Measurements from ENCODE around the gene BAZ2A. TPM values are rescaled to one million over a fixed set of nuclear protein-coding genes. Genes with fewer than 3 reads are reported as not detected.

BAZ2A gene
- total and polyA plus RNA-seq, 4 donors, result 15.2 to 130 (median 62.3) TPM

DNA sequence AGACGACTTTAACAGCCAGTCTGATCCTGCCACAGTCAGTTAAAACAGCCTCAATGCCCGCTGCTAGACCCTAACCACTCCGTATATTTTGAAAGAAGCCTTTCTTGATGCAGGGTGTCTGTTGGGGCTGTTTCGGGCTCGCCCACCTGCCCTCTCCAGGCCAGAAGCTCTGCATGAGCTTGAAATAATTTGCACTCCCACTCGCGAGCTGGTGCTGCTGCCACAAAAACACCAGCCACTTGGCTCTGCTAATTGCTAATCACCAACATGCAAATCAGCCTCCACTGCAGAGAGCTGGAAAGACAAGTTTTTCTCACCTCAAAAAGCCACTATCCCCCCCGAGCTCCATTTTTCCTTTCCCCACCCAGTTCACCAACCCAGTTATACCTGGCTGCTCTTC, 15.5 kb downstream of the BAZ2A start:
- no peak overlapping the region for H3K4me3 ChIP-seq (ENCODE audit: low read length in 2 of 2)
- peaks cover 24 to 35% of the 10 kb centered on the region in 2 donors for H3K36me3 ChIP-seq (ENCODE audit: control insufficient read depth in 1 of 2, insufficient read depth in 2 of 2, low read length in 1 of 2)
- H3K4me1 ChIP-seq (ENCODE audit: control insufficient read depth in 1 of 2, insufficient read depth in 2 of 2, low read length in 2 of 2), result no peaks in the 10 kb centered on the region
- no peak overlapping the region for H3K27ac ChIP-seq (ENCODE audit: low read depth in 1 of 2, low read length in 2 of 2)
- ATAC-seq (ENCODE audit: low FRiP score) (no peak), DNase-seq (no peak)
- no peaks in the 10 kb centered on the region for H3K9me3 ChIP-seq (ENCODE audit: control insufficient read depth, low read length)
- 84 to 89% methylated on average over 8 of the region's 8 CpGs for WGBS, 2 donors
- intact Hi-C loops (cut with DNase I), result no loop called here
- no peaks in the 10 kb centered on the region for H3K27me3 ChIP-seq (ENCODE audit: control insufficient read depth in 1 of 2, insufficient read depth in 2 of 2, low read length in 1 of 2)

- Histone ChIP-seq H3K27me3 (ENCODE audit: control insufficient read depth in 1 of 2, insufficient read depth in 2 of 2, low read length in 1 of 2) (no peaks in the 10 kb centered on the region), H3K4me3 (ENCODE audit: low read length in 2 of 2) (no peak overlapping the region), H3K4me1 (ENCODE audit: control insufficient read depth in 1 of 2, insufficient read depth in 2 of 2, low read length in 2 of 2) (no peaks in the 10 kb centered on the region), H3K36me3 (ENCODE audit: control insufficient read depth in 1 of 2, insufficient read depth in 2 of 2, low read length in 1 of 2) (peaks cover 0 to 29% of the 10 kb centered on the region in 2 donors), H3K27ac (ENCODE audit: low read depth in 1 of 2, low read length in 2 of 2) (no peak overlapping the region), H3K9me3 (ENCODE audit: control insufficient read depth, low read length) (no peaks in the 10 kb centered on the region)
- intact Hi-C loops (cut with DNase I), result no loop called here
- WGBS, 2 donors, result 98 to 99% methylated on average over 3 of the region's 3 CpGs
- no peak for DNase-seq
- no peak for ATAC-seq (ENCODE audit: low FRiP score)
Measured at GRCh38 chr12:56604355-56604754, 25.8 kb downstream of the BAZ2A start.

- Histone ChIP-seq H3K36me3 (ENCODE audit: control insufficient read depth in 1 of 2, insufficient read depth in 2 of 2, low read length in 1 of 2) (peaks cover 5 to 29% of the 10 kb centered on the region in 2 donors), H3K4me1 (ENCODE audit: control insufficient read depth in 1 of 2, insufficient read depth in 2 of 2, low read length in 2 of 2) (no peaks in the 10 kb centered on the region), H3K9me3 (ENCODE audit: control insufficient read depth, low read length) (no peaks in the 10 kb centered on the region), H3K4me3 (ENCODE audit: low read length in 2 of 2) (no peak overlapping the region), H3K27ac (ENCODE audit: low read depth in 1 of 2, low read length in 2 of 2) (no peak overlapping the region), H3K27me3 (ENCODE audit: control insufficient read depth in 1 of 2, insufficient read depth in 2 of 2, low read length in 1 of 2) (no peaks in the 10 kb centered on the region)
- 71 to 77% methylated on average over 3 of the region's 3 CpGs for WGBS, 2 donors
- DNase-seq (no peak), ATAC-seq (ENCODE audit: low FRiP score) (no peak)
- intact Hi-C loops (cut with DNase I), result no loop called here
Measured at GRCh38 chr12:56602239-56602638, 27.9 kb downstream of the BAZ2A start.

GRCh38 chr12:56601503-56601902, 28.6 kb downstream of the BAZ2A start:
- peaks cover 5 to 28% of the 10 kb centered on the region in 2 donors for H3K36me3 ChIP-seq (ENCODE audit: control insufficient read depth in 1 of 2, insufficient read depth in 2 of 2, low read length in 1 of 2)
- no peak for ATAC-seq (ENCODE audit: low FRiP score)
- H3K27ac ChIP-seq (ENCODE audit: low read depth in 1 of 2, low read length in 2 of 2), result no peak overlapping the region
- no peaks in the 10 kb centered on the region for H3K27me3 ChIP-seq (ENCODE audit: control insufficient read depth in 1 of 2, insufficient read depth in 2 of 2, low read length in 1 of 2)
- WGBS, 2 donors, result 57 to 61% methylated on average over 3 of the region's 3 CpGs
- H3K4me3 ChIP-seq (ENCODE audit: low read length in 2 of 2), result no peak overlapping the region
- no peaks in the 10 kb centered on the region for H3K4me1 ChIP-seq (ENCODE audit: control insufficient read depth in 1 of 2, insufficient read depth in 2 of 2, low read length in 2 of 2)
- DNase-seq, result no peak
- intact Hi-C loops (cut with DNase I), result no loop called here
- no peaks in the 10 kb centered on the region for H3K9me3 ChIP-seq (ENCODE audit: control insufficient read depth, low read length)

DNA sequence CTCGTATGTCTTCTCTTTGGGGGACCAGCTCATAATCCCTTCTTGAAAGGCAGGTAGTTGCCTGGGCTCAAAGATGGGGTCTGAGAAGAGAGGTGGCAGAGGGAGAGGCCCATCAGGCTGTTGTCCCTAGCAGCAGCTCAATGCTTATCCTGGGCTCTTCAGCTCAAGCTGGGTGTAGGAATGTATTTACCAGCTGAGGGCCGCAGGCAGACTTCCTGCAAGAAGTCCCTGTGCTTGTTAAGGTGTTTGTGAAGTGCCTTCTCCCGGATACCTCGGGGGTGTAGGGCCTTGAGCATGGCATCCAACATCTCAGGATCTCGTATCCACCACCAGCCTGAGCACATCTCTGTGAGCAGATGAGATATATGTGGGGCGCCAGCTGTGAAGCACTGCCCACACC, 29.4 kb downstream of the BAZ2A start:
- WGBS, 2 donors, result 77 to 90% methylated on average over 6 of the region's 6 CpGs
- H3K36me3 ChIP-seq (ENCODE audit: control insufficient read depth in 1 of 2, insufficient read depth in 2 of 2, low read length in 1 of 2), result peaks cover 5 to 23% of the 10 kb centered on the region in 2 donors

GRCh38 chr12:56599797-56600196, 30.3 kb downstream of the BAZ2A start:
- DNase-seq (no peak), ATAC-seq (ENCODE audit: low FRiP score) (no peak)
- Histone ChIP-seq H3K4me1 (ENCODE audit: control insufficient read depth in 1 of 2, insufficient read depth in 2 of 2, low read length in 2 of 2) (no peaks in the 10 kb centered on the region), H3K4me3 (ENCODE audit: low read length in 2 of 2) (no peak overlapping the region), H3K27me3 (ENCODE audit: control insufficient read depth in 1 of 2, insufficient read depth in 2 of 2, low read length in 1 of 2) (no peaks in the 10 kb centered on the region), H3K9me3 (ENCODE audit: control insufficient read depth, low read length) (no peaks in the 10 kb centered on the region), H3K36me3 (ENCODE audit: control insufficient read depth in 1 of 2, insufficient read depth in 2 of 2, low read length in 1 of 2) (peaks cover 5 to 22% of the 10 kb centered on the region in 2 donors), H3K27ac (ENCODE audit: low read depth in 1 of 2, low read length in 2 of 2) (no peak overlapping the region)
- 93% methylated on average over 10 of the region's 10 CpGs for WGBS, 2 donors
- intact Hi-C loops (cut with DNase I), result no loop called here

More for the DNA sequence above, 29.4 kb downstream of the BAZ2A start:
- Histone ChIP-seq H3K4me3 (ENCODE audit: low read length in 2 of 2) (no peak overlapping the region), H3K4me1 (ENCODE audit: control insufficient read depth in 1 of 2, insufficient read depth in 2 of 2, low read length in 2 of 2) (no peaks in the 10 kb centered on the region), H3K27ac (ENCODE audit: low read depth in 1 of 2, low read length in 2 of 2) (no peak overlapping the region), H3K9me3 (ENCODE audit: control insufficient read depth, low read length) (no peaks in the 10 kb centered on the region), H3K27me3 (ENCODE audit: control insufficient read depth in 1 of 2, insufficient read depth in 2 of 2, low read length in 1 of 2) (no peaks in the 10 kb centered on the region)
- intact Hi-C loops (cut with DNase I), result no loop called here
- no peak for ATAC-seq (ENCODE audit: low FRiP score)
- DNase-seq, result no peak

GRCh38 chr12:56599041-56599440, 31.1 kb downstream of the BAZ2A start:
- 90 to 93% methylated on average over 15 of the region's 15 CpGs for WGBS, 2 donors
- H3K4me3 ChIP-seq (ENCODE audit: low read length in 2 of 2), result no peak overlapping the region
- intact Hi-C loops (cut with DNase I), result no loop called here
- no peaks in the 10 kb centered on the region for H3K4me1 ChIP-seq (ENCODE audit: control insufficient read depth in 1 of 2, insufficient read depth in 2 of 2, low read length in 2 of 2)
- peaks cover 5 to 17% of the 10 kb centered on the region in 2 donors for H3K36me3 ChIP-seq (ENCODE audit: control insufficient read depth in 1 of 2, insufficient read depth in 2 of 2, low read length in 1 of 2)
- no peak for ATAC-seq (ENCODE audit: low FRiP score)
- H3K27me3 ChIP-seq (ENCODE audit: control insufficient read depth in 1 of 2, insufficient read depth in 2 of 2, low read length in 1 of 2), result no peaks in the 10 kb centered on the region
- no peak for DNase-seq
- H3K9me3 ChIP-seq (ENCODE audit: control insufficient read depth, low read length), result no peaks in the 10 kb centered on the region
- no peak overlapping the region for H3K27ac ChIP-seq (ENCODE audit: low read depth in 1 of 2, low read length in 2 of 2)

- Histone ChIP-seq H3K9me3 (ENCODE audit: control insufficient read depth, low read length) (no peaks in the 10 kb centered on the region), H3K36me3 (ENCODE audit: control insufficient read depth in 1 of 2, insufficient read depth in 2 of 2, low read length in 1 of 2) (peaks cover 5 to 14% of the 10 kb centered on the region in 2 donors), H3K27me3 (ENCODE audit: control insufficient read depth in 1 of 2, insufficient read depth in 2 of 2, low read length in 1 of 2) (no peaks in the 10 kb centered on the region), H3K27ac (ENCODE audit: low read depth in 1 of 2, low read length in 2 of 2) (peak overlapping the region in 1 of 2 donors; percentile 7), H3K4me1 (ENCODE audit: control insufficient read depth in 1 of 2, insufficient read depth in 2 of 2, low read length in 2 of 2) (no peaks in the 10 kb centered on the region), H3K4me3 (ENCODE audit: low read length in 2 of 2) (no peak overlapping the region)
- WGBS, 2 donors, result 39 to 44% methylated on average over 3 of the region's 3 CpGs
- DNase-seq, result no peak
- no peak for ATAC-seq (ENCODE audit: low FRiP score)
- intact Hi-C loops (cut with DNase I), result no loop called here
Measured at GRCh38 chr12:56596815-56597214, 33.3 kb downstream of the BAZ2A start.

DNA sequence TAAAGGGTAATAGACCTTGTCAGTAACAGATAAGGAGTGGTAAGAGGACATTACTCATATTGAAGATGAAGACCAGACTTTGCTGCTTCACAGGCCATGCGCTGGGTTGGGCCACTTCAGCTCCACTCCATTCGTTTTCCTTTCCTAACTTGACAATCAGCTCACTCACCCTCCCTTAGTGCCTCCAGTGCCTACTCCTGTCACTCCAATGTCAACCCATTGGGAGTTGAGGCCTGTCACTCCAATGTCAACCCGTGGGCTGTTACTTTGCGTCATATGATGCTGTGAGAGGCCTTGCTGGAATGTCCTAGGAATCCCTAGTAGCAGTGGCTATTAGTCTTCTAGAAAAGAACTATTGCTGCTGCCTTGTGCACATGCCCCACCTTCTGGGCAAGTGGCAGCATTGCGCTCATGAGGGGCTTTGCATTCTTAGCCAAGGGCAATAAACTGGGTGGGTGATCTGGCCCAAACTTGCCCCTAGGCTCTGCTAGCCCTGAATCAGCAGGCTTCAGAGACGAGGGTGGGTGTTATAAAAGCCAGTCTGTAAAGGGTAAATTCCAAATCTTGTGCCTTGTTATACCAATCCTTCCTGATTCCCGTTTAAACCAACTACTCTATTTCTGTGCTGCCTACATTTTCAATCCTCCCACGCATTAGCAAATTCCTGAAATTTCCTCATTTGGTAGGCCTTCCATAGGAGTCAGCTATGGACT, 36.1 kb downstream of the BAZ2A start:
- H3K36me3 ChIP-seq (ENCODE audit: control insufficient read depth in 1 of 2, insufficient read depth in 2 of 2, low read length in 1 of 2), result peaks cover 3 to 7% of the 10 kb centered on the region in 2 donors
- no peak overlapping the region for H3K4me3 ChIP-seq (ENCODE audit: low read length in 2 of 2)
- H3K27ac ChIP-seq (ENCODE audit: low read depth in 1 of 2, low read length in 2 of 2), result peak overlapping the region in 1 of 2 donors; percentile 75
- no peaks in the 10 kb centered on the region for H3K9me3 ChIP-seq (ENCODE audit: control insufficient read depth, low read length)
- H3K4me1 ChIP-seq (ENCODE audit: control insufficient read depth in 1 of 2, insufficient read depth in 2 of 2, low read length in 2 of 2), result no peaks in the 10 kb centered on the region
- ATAC-seq (ENCODE audit: low FRiP score) (peak; percentile 81), DNase-seq (peak in 1 of 2 donors; percentile 54)
- 21 to 23% methylated on average over 8 of the region's 8 CpGs for WGBS, 2 donors
- no peaks in the 10 kb centered on the region for H3K27me3 ChIP-seq (ENCODE audit: control insufficient read depth in 1 of 2, insufficient read depth in 2 of 2, low read length in 1 of 2)
- intact Hi-C loops (cut with DNase I), result no loop called here

Data from aorta (tissue), 5 donors.